ENCODE results near the gene GUCY1B1.

- TF ChIP-seq CTCF (conservative IDR thresholded peaks at IDR 0.05; ENCODE audit: low read length): no peak
- no peak for TF ChIP-seq EZH2phosphoT487 (IDR thresholded peaks at IDR 0.05; ENCODE audit: borderline replicate concordance, low read depth, low read length)
These were observed 23.3 kb upstream of the GUCY1B1 start for GRCh38 chr4:155735496-155735895.

All from OCI-LY7 (cell line).